Stimulated activated CD4-positive, alpha-beta T cell treated with anti-CD3 and anti-CD28 coated beads, Interleukin-15, amount 100 ng/mL, for 24 hours (primary cell): ENCODE measurements around the gene TENT5C.

ENCODE experiments used
- DNase-seq: peaks from one replicate; pipeline ENCODE4 v3.0.0-alpha.2; 2020

TENT5C gene

DNA sequence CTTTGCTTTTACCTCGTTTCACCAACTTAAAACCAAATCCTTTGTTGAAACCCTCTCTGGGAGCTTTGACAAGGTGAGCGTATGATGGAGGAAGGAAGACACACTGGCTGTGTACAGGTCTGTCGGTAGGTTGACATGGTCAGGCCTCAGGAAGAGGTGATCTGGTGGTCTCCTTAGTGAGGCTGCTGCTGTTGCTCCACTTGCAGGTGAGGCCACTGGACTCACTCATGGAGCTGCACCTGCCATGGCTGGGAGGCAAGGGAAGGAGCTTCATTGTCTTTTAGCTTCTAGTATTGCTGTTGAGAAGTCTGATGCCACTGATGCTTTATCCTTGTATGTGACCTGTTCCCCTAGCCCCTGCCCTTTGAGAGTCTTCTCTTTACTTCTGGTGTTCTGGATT, 35.7 kb downstream of the TENT5C start:
- DNase-seq, result no peak

DNA sequence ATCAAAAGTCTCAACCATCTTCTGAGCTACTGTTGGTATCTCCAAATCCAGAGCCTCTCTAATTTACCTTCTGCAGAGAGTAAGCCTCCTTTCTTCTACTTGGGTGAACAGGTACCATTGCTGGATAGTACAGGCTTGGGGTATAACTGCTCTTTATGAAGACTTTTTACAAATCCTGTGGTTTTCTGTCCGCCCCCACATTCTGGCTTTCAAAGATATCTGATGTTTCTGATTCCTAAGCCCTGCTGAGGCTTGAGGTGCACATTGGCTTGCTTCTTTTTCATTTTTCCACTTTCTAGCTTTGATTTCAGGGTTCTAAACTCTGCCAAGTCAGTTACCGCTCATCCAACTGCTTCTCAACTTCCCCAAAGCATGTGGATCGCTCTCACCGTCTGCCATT, 37.1 kb downstream of the TENT5C start:
- peak; percentile 38 for DNase-seq

DNA sequence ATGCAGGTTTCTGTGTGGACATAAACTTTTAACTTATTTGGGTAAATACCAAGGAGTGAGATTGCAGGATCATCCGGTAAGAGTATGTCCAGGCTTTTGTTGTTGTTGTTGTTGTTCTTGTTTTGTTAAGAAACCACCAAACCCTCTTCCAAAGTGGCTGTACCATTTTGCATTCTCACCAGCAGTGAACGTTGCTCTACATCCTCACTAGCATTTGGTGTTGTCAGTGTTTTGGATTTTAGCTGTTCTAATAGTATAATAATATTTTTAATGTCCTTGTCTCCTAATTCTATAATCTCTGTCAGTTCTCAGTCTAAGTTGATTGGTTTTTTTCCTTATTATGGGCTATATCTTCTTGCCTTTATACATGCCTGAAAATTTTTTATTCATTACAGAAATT, 37.8 kb downstream of the TENT5C start:
- DNase-seq, result no peak

DNA sequence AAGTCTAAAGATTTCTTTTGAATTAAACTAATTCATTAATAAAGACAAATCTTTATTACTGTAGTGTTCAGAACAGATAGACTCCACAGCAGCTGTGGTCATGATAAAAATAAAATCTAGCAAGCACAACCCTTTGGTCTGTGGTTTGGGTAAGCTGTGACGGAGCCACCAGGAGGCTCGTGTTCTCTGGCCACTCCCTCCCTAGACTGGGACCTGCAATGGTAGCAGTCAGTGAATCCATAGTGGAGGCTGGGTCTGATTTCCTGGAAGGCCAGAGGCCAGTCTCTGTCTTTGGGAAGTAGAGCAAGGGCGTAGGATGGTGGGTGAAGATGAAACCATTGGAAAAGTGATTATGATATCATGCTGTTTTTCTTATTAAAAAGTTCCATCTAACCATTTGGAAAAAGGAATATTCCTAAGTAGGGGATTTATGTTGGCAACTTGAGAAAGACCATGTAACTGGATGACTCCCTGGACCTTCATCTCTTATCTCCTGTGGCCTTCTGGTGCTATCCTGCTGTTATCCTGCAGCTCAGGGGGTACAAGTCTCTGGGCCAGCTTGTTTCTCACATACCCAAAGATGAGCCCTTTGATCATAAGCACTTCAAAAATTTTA, 39.0 kb downstream of the TENT5C start:
- no peak for DNase-seq

DNA sequence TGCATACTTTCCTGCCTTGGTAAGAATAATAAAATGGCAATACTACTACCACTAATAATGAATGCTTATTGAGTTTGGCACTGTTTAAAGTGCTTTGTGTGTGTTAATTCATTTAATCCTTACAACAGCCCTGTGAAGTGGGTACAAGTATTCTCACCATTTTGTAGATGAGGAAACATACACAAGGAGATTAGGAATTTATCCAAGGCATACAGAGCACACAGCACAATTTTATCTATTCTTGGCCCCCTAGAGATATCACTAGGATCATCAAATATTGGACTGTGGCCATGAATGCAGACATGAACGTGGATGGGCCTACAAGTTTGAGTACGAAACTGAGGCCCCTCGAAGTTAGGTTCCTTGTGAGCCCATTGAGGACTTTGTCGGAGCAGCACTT, 39.5 kb downstream of the TENT5C start:
- DNase-seq, result no peak

DNA sequence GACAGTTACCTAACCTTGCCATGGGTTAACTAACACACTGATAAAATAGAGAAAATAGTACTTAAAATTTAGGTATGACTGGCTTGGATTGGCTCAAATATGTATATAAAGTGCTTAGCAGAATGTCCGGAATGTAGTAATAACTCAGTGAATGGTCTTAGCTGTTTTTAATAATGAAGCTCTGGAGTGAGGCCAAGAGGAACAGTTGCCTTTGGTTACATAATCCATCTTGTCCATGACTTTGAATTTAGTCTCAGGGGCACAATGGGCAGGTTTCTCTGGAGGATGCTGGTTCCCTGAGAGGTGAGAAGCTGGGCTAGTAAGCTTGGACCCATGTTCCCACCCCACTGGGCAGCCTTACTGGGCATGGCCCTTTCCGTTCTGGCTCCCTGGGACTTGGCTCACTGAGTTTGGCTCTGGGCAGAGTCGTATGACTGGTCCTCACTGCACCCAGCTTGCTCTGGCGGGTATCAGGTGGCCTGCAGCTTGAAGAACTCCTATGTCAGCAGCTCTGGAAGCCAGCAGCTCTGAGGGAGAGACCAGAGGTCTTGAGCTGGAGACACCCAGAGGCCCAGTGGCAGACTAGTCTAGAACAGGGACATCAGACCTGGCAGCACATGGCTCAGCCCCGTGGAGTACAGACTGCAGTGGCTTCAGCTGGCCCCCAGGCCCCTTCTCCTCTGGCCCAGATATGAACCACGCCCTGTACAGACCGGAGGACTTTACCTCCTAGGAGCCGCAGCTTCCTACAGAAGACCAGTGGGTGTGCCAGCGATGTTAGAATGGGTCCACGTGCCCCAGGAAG, 40.4 kb downstream of the TENT5C start:
- no peak for DNase-seq

DNA sequence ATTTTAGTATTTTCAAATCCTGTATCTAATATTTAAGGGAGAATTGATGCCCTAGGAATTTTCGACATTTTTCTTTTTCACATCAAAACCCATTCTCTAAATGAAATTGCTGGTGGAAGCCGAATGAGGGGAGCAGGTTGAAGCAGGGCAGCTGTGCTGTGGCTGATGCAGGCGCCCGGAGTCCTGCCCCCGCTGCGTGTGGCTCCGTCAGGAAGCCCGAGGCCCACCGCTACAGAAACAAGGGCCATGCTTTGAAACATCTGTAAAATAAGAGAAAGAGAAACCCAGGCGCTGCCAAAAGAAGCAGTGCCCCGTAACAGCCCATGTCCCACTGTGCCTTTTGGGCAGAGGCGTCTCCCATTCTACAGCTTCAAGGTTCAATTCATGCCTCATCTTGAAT, 41.1 kb downstream of the TENT5C start:
- no peak for DNase-seq

DNA sequence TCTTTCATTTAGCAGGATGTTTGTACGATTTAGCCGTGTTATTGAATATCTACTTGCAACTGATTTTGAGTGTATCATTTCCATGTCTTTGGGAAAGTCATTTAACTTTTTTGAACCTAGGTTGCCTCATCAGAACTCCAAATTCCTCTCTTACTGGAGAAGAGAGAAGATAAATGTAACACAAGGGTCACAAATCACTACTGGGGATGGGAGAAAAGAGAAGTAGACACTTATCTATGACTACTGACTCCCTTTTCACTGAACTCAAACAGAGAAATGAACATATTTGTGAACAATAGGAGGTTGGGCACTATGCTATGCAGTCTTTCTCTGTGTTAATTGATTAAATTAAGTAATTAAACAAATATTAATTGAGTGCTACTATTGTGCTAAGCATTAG, 42.2 kb downstream of the TENT5C start:
- no peak for DNase-seq

DNA sequence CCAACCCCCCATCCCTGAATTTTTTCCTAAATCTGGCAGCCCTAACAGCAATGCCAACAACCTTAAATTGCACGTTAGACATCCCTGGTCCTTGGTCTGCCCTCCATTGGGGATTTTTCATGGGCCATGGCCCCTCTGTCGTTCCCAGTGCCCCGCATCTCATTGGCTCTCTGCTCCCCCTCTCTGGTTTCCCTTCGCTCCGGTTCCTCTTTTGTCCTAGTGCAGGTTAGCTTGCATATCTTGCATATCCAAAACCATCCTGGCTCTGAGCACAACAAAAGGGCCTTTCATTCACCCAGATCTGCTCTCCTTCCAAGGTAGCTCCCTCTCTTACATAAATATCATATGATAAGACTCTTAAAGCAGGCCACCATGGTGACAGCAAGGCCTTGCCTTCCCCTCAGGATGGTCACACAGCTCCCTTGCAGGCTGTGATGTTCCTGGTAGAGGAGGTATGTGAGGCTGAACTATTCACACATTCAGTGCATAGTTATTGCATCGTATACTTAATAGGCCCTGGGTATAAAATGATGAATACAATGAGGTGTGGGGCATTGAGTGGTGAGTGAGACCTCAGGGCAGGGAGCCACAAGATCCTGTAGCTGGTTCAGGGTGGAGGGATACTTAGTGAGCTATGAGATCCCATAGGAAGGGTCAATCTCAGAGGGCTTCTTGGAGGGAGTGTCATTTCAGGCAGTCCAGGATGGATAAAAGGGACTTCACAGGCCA, 45.2 kb downstream of the TENT5C start:
- DNase-seq, result no peak

DNA sequence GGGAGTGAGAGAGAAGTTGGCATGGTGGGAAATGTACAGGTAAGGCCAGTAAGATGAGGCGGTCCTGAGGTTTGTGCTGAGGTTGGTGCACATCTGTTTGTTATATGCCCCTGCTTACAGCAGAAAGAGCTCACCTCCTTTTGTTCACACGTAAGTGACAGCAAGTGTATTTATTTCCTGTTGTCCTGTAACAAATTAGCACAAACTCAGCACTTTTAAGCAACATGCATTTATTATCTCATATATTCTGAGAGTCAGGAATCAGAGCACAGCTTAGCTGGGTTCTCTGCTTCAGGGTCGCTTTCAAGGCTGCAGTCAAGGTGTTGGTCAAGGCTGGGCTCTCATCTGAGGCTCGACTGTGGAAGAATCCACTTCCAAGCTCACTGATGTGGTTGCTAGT, 45.8 kb downstream of the TENT5C start:
- DNase-seq, result no peak

DNA sequence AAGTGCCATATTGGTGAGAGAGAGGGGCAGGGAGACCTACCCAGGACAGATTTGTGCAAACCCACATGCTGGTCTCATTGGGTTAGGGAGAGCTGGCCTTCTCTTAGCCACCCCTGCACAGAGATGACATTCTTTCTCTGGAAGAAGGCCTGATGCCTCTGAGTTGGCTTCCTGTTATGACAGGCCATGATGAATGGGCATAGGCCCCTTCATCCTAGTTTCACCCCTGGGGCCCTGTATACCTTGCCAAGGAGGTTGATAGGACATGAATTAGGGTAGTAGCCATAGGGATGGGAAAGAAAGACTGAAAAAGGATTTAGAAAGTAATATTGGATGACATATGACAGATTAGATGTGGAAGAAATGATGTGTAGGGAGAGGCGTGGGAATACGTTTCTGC, 46.6 kb downstream of the TENT5C start:
- DNase-seq, result no peak

DNA sequence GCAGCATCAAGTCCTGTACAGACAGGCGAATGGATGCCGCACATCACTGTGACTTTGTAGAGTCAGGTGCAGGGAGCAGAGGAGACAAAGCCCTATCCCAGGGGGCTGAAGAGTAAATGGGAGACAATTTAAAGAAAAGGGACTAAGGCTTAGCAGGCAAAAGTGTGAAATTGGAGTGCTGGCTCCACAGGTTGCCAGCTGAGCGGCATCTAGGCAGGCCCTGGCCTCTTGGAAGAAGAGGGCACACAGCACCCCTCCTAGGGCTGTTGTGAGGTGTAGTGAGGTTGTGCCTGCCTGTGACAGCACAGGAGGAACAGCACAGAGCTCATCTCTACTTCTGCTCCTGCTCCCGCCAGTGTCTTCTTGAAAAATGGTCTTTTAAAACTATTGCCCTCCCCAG, 47.3 kb downstream of the TENT5C start:
- DNase-seq, result no peak

DNA sequence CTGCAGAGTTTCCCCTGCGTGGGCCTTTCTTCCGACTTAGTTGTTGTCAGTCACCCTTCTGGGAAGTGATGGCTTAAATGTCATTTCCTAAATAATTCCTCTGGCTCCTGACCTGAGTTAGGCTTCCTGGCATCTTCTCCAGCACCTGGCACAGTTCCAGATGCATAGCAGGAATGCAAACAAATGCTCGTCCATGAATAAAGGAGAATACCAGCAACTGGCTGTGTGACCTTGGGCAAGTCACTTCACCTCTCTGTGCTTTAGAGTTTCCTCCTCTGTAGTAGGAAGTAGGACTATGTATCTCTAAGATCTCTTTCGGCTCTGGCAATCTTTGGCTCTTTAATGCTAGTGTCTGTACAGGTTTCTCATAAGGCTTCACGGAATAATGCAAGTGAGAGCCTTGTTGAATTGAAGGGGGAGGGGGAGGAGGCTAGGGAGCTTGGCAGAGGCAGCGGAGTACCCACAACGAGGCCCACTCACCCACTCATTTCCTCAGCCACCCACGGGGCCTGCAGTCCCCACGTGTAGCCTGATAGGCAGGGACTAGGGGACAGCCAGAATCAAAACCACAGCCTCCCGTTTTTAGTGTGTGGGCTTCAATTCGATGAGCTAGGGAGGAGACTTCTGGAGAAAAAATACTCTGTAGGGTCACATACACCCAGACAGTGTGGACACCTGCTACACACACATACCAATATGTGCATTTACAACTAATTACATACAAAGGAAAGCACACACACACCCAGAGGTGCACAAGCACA, 48.1 kb downstream of the TENT5C start:
- peak; percentile 63 for DNase-seq

DNA sequence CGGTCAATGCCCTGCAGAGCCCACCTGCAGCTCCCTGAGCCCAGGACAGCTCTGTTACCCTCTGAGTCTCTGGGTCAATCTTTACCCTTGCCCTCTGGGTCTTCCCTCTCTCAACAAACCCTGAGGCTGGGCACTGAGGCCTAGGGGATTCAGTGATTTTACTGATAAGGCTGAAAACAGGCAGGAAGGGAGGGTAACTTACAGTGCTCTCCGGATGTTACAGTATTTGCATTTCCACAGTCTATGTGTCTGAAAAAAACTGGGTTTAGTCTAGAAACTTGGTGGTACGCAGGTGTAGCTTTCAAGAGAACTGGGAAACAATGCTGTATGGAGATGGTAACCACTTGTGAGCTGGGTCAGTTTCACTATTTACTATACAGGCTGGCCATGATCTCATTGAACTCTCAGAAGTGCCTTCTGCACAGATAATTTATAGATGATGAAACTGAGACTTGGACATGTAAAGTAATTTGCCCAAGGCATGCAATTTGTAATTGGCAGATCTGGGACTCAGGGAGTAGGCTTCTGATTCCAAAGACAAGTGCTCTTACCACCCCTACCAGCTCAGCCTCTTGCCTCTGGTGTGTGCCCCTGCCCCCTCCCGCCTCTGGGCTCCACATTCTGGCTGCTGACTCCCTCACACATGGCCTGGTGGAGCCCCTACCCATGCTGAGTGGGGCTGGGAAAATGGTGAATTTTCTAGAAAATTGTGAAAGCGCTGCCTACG, 48.8 kb downstream of the TENT5C start:
- no peak for DNase-seq

DNA sequence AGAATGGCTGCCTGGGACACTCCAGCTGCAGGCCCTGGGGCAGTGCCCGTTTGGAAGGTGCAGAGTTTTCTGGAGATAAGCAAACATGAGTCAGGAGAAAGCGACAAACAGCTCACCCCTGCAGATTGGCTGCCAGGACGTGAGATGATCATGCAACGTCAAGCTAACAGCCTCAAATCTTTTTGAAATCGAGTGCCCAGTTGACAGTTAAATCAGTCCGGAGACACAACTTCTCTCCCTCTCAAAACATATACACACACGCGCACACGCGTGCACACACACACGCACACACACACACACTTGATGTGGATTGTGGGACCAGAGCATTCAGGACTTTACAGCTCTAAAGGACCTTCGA, 49.4 kb downstream of the TENT5C start:
- DNase-seq, result no peak

DNA sequence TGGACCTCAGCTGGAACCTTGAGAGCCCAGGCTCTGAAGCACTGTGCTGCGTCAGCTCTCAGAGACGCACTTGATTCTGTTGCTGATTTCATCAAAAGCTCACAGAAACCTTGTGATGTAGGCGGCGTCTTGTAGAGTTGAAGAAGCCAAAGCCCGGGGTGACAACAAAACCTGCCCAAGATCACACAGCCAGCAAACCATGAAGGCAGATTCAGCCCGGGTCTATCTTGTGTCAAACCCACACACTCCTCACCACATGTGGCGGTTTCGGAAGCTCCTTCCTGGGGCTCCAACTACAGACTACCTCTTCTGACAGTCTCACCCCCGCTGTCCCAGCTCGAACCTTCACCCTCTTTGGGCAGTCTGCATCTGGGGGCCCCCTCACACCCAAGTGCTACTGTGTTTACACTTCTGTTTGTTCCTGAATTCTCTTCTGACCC, 50.4 kb downstream of the TENT5C start:
- peak; percentile 85 for DNase-seq

DNA sequence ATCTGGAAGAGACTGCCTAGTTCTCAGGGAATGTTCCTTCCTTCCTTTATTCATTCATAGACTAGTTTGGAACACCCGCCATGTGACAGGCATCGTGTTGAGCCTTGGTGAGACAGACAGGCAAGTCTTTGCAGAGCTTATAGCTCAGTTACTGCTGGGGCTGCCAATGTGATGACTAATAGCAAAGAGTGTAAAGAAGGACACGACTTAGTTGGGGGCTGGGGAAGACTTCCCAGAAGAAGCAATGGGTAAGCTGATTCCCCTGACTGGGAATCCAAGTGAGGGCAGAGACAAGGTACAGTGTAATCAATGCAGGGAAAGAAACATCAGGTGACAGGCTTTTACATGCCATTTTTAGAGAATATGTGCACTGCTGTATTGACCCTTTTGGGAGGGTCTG, 51.2 kb downstream of the TENT5C start:
- peak; percentile 30 for DNase-seq

DNA sequence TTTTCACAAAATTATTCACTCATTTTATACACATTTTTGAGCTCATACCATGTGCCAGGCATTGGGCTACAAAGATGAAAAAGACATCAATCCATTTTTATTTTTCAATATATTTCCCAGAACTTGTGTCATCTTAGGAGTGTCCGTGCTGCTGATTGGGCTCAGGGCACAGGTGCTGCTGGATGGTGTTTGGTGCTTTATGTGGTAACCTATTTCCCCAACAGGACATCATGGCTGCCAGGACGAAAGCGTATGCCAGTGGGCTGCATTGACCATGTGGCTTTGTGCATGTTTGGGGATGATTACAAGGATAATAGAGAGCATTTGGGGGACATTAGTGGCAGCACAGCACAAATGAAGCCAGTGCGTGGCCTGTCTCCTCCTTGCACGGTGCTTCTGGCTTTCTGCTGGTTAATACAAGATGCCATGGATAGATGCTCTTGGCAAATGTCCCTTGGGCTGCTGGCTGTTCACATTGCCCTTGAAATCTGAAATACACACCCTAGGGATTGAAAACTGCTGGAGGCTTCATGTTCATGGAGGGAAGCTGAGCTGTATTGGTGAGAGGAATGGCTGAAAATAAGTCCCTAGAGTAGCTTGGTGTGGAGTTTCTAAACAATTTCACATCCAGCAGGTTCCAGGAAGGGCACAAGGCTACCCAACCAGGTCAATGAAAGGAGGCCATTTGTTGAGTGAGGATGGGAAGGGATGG, 52.3 kb downstream of the TENT5C start:
- DNase-seq, result no peak

DNA sequence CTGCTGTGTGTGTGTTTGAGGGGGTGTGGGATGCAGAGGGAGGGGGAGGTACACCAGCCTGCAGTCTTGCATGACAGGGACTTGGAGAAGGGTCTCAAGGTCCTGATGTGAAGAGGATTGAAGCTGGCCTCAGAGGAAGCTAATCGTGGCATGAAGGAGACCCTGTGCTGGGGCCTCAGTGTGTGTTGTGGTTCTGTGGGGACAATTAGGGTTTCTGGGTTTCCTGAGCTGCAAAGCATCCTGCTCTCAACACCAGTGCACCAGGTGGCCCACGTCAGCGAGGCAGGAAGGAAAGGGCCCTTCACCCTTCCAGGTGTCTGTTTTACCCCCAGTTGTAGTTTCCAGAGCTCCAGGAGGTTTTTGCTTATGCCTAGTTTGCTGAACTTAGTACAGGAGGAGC, 52.8 kb downstream of the TENT5C start:
- DNase-seq, result peak; percentile 54

DNA sequence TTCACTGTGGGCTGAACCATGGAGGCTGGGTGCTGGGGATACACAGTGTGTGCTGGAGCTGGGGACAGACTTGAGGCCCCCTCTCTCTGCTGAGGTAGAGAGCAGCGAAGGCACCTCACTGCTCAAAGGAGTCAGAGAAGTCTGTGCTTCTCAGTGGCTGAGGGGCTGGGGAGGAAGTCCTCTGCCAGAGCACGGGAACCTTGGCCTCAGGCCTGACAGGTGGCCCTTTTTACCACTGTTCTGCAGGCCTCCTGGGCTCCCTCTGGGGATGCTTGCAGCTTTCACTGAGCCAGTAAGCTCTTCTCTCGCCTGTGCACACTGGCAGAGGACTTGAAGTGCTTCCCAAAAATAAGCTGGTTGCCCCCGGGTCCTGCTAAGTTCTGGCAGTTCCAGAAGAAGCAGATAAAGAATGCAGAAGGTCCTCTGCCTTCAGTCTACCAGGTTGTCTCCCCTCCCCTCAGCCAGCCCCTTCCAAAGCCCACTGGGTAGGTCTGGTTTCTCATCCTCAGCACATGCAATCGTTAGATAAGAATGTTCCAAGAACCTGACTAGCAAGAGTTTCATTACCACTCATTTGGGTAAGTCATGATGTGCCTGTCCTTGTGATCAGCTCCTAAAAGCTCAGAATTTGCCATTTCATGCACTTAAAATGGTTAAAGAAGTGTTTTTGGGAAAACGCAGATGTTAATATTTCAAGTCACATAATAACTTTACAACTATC, 53.9 kb downstream of the TENT5C start:
- no peak for DNase-seq

DNA sequence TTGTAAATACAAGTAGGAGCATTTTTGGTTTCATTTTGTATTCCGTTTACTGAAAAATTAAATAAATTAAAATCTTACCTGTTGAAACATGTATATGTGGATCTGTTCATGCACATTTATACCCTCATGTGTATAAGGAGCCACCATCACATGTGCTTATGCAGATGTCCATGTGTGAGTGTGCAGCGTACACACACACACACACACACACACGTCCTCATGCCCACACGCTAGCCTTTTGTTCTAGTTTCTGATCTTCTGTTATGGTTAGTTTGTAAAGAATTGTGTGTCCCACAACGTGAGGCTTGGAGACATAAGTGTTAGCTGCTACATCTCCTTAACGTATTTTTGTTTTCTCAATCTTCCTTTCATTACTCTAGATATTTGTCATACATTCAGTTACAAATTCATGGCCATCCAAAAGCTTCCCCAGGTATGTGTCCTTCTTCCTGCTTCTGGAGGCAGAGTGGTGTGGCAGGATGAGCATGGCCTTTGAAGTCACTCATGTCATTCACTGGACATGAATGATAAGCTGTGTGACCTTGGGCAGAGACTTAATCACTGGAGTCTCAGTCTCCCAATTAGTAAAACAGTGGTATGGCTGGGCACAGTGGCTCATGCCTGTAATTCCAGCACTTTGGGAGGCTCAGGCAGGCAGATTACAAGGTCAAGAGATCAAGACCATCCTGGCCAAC, 54.6 kb downstream of the TENT5C start:
- DNase-seq, result no peak
